ENCODE data around the gene ZNF600. TPM values are rescaled to one million over a fixed set of nuclear protein-coding genes. Genes with fewer than 3 reads are reported as not detected.

ZNF600 gene
- polyA plus RNA-seq, 1 of the 3 experiments (the other 2 are of a cell fraction): 9.9 TPM

GRCh38 chr19:52825765-52826164 lies 39.2 kb upstream of the ZNF600 start:
- Histone ChIP-seq H3K4me1 (ENCODE audit: control insufficient read depth in 1 of 2, insufficient read depth in 2 of 2, low read depth in 1 of 2, low read length in 1 of 2) (no peaks in the 10 kb centered on the region; a peak in 1 of 4 replicates), H3K9ac (no peak overlapping the region), H3K4me2 (no peak overlapping the region), H3K4me3 (ENCODE audit: low read depth in 2 of 2, low read length in 1 of 2) (no peak overlapping the region), H3K9me2 (no peaks in the 10 kb centered on the region), H3K27ac (ENCODE audit: low read depth in 2 of 2, low read length in 1 of 2) (no peak overlapping the region), H3K27me3 (ENCODE audit: insufficient read depth) (no peaks in the 10 kb centered on the region), H3K9me3 (no peaks in the 10 kb centered on the region), H2AFZ (ENCODE audit: low read depth) (no peak overlapping the region), H3F3A (replicated peaks; ENCODE audit: insufficient read depth) (no peaks in the 10 kb centered on the region), H3K79me2 (ENCODE audit: insufficient read depth) (no peaks in the 10 kb centered on the region), H4K20me1 (ENCODE audit: insufficient read depth) (no peaks in the 10 kb centered on the region), H3K36me3 (replicated peaks in 1 of 2; ENCODE audit: control insufficient read depth in 1 of 2, insufficient read depth in 2 of 2, low read length in 1 of 2) (no peaks in the 10 kb centered on the region)
- POLR2A ChIA-PET: no interaction called here
- CTCF ChIA-PET: no interaction called here
- WGBS (ENCODE audit: low lambda C conversion rate): 58% methylated on average over 5 of the region's 5 CpGs
- DNase-seq: no peak
- no peak for TF ChIP-seq IRF3 (IDR thresholded peaks at IDR 0.05; ENCODE audit: low read depth, low read length)
- TF ChIP-seq, protein P1, sequence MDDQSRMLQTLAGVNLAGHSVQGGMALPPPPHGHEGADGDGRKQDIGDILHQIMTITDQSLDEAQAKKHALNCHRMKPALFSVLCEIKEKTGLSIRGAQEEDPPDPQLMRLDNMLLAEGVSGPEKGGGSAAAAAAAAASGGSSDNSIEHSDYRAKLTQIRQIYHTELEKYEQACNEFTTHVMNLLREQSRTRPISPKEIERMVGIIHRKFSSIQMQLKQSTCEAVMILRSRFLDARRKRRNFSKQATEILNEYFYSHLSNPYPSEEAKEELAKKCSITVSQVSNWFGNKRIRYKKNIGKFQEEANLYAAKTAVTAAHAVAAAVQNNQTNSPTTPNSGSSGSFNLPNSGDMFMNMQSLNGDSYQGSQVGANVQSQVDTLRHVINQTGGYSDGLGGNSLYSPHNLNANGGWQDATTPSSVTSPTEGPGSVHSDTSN (IDR thresholded peaks at IDR 0.05): no peak
- no peak for TF ChIP-seq MXI1 (IDR thresholded peaks at IDR 0.05; ENCODE audit: low read depth, low read length)
- TF ChIP-seq TEAD4 (IDR thresholded peaks at IDR 0.05; ENCODE audit: borderline replicate concordance, insufficient read depth): no peak
- no peak for TF ChIP-seq GATA2 (CRISPR knock-in tag; IDR thresholded peaks at IDR 0.05)
- no peak for TF ChIP-seq RCOR1 (IDR thresholded peaks at IDR 0.05; ENCODE audit: low read length)
- no peak for TF ChIP-seq GABPA (IDR thresholded peaks at IDR 0.05; ENCODE audit: low read depth)
- no peak for TF ChIP-seq CTCF (IDR thresholded peaks at IDR 0.05)
- no peak for TF ChIP-seq USF2 (IDR thresholded peaks at IDR 0.05; ENCODE audit: borderline replicate concordance, low read depth, low read length)
- no peak for TF ChIP-seq SMC3 (IDR thresholded peaks at IDR 0.05; ENCODE audit: low read depth, low read length)
- no peak for TF ChIP-seq FOXM1 (IDR thresholded peaks at IDR 0.05; ENCODE audit: low read depth)
- no peak for TF ChIP-seq EZH2phosphoT487 (IDR thresholded peaks at IDR 0.05; ENCODE audit: borderline replicate concordance, low read depth)
- no peak for TF ChIP-seq FOSL2 (IDR thresholded peaks at IDR 0.05; ENCODE audit: borderline replicate concordance, low read depth)
- TF ChIP-seq REST (IDR thresholded peaks at IDR 0.05; ENCODE audit: low read depth, low read length): no peak
- TF ChIP-seq NRF1 (IDR thresholded peaks at IDR 0.05; ENCODE audit: low read depth, low read length): no peak
- TF ChIP-seq FOXJ3 (CRISPR knock-in tag; IDR thresholded peaks at IDR 0.05): no peak
- no peak for TF ChIP-seq CHD2 (IDR thresholded peaks at IDR 0.05; ENCODE audit: low read length, partially characterized antibody)

All from SK-N-SH (cell line).